Tibial artery (tissue), 4 donors: ENCODE measurements around the gene NUP210L.

Experiments used
- DNase-seq, 2 donors: peaks; one replicate each; pipeline ENCODE4 v3.0.0-alpha.2; 2019
- H3K27ac ChIP-seq, 2 donors: fragments of 200-600 bp; sonication (generic) in 1 of 2; 1 replicate in 1 of 2; 2 replicates in 1 of 2; pipeline ENCODE4 v1.5.1; 2018 to 2019; ENCODE audit warnings: mild to moderate bottlenecking in 1 of 2
- H3K27me3 ChIP-seq, 2 donors: fragments of 200-600 bp; sonication (generic) in 1 of 2; one replicate each; pipeline versions ENCODE4 v1.5.1 to v1.6.0; 2016 to 2019
- H3K36me3 ChIP-seq, 3 donors: fragments of 200-600 bp; sonication (generic) in 2 of 3; one replicate each; pipeline ENCODE4 v1.5.1; 2016 to 2019; ENCODE audit warnings: mild to moderate bottlenecking in 2 of 3
- H3K4me1 ChIP-seq, 4 donors: fragments of 200-600 bp; sonication (generic) in 2 of 4; 1 replicate in 3 of 4; 2 replicates in 1 of 4; pipeline ENCODE4 v1.5.1; 2016 to 2019
- H3K4me3 ChIP-seq, 2 donors: fragments of 200-600 bp; sonication (generic) in 1 of 2; 1 replicate in 1 of 2; 2 replicates in 1 of 2; pipeline ENCODE4 v1.5.1; 2018 to 2019; ENCODE audit warnings: mild to moderate bottlenecking in 2 of 2
- H3K9me3 ChIP-seq, 3 donors: fragments of 200-600 bp; sonication (generic) in 1 of 3; one replicate each; pipeline ENCODE4 v1.5.1; 2016 to 2019
- intact Hi-C: fragments of 100-400 bp; cut with DNase I; formaldehyde crosslinking; loops from one replicate; pipeline ENCODE4 v1.15.0; 2023; ENCODE audit warnings: low total_unique reads
- TF ChIP-seq, protein P1 (sequence below), 2 experiments: fragments of 200-600 bp in 1 of 2; fragments of 450-650 bp in 1 of 2; IDR thresholded peaks; one replicate each; pipeline ENCODE4 v1.5.1; 2017 to 2019; ENCODE audit warnings: antibody characterized with exemption in 2 of 2, mild to moderate bottlenecking in 1 of 2, moderate library complexity in 1 of 2

Gene NUP210L

GRCh38 chr1:154176337-154176736 is 21.5 kb upstream of the NUP210L start:
- intact Hi-C loops = no loop called here
- H3K4me3 ChIP-seq = no peak overlapping the region
- no peaks in the 10 kb centered on the region for H3K27me3 ChIP-seq
- TF ChIP-seq, protein P1, sequence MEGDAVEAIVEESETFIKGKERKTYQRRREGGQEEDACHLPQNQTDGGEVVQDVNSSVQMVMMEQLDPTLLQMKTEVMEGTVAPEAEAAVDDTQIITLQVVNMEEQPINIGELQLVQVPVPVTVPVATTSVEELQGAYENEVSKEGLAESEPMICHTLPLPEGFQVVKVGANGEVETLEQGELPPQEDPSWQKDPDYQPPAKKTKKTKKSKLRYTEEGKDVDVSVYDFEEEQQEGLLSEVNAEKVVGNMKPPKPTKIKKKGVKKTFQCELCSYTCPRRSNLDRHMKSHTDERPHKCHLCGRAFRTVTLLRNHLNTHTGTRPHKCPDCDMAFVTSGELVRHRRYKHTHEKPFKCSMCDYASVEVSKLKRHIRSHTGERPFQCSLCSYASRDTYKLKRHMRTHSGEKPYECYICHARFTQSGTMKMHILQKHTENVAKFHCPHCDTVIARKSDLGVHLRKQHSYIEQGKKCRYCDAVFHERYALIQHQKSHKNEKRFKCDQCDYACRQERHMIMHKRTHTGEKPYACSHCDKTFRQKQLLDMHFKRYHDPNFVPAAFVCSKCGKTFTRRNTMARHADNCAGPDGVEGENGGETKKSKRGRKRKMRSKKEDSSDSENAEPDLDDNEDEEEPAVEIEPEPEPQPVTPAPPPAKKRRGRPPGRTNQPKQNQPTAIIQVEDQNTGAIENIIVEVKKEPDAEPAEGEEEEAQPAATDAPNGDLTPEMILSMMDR (IDR thresholded peaks at IDR 0.05) = no peak
- peaks cover 25 to 47% (median 44%) of the 10 kb centered on the region in 3 donors for H3K36me3 ChIP-seq
- peaks cover 0 to 57% (median 42%) of the 10 kb centered on the region in 4 donors for H3K4me1 ChIP-seq
- DNase-seq = peak; percentile 17 to 34
- no peak overlapping the region for H3K27ac ChIP-seq
- H3K9me3 ChIP-seq = no peaks in the 10 kb centered on the region

DNA sequence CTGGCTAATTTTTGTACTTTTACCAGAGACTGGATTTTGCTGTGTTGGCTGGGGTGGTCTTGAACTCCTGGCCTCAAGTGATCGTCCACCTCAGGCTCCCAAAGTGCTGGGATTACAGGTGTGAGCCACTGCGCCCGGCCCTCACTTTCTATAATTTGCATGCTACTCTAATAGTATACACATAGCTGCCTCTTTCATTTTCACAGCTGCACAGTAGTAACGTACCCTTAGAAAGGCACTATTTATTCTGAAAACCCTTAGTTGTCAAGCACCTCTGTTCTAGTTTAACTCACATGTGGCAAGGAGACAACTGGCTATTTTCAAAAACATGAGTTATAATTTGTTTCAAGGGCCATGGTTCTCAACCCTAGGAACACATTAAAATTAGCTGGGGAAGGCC is 19.8 kb upstream of the NUP210L start:
- Histone ChIP-seq H3K4me1 (peaks cover 0 to 40% (median 27%) of the 10 kb centered on the region in 4 donors), H3K27me3 (no peaks in the 10 kb centered on the region), H3K27ac (no peak overlapping the region), H3K36me3 (peaks cover 42 to 64% (median 61%) of the 10 kb centered on the region in 3 donors), H3K9me3 (no peaks in the 10 kb centered on the region), H3K4me3 (no peak overlapping the region)
- no peak for DNase-seq
- intact Hi-C loops = no loop called here
- TF ChIP-seq, protein P1 (IDR thresholded peaks at IDR 0.05) = no peak

GRCh38 chr1:154171880-154172279 is 17.0 kb upstream of the NUP210L start:
- no peaks in the 10 kb centered on the region for H3K9me3 ChIP-seq
- H3K36me3 ChIP-seq = peaks cover 68 to 92% (median 88%) of the 10 kb centered on the region in 3 donors
- no peak overlapping the region for H3K4me3 ChIP-seq
- no peaks in the 10 kb centered on the region for H3K27me3 ChIP-seq
- no peak for DNase-seq
- H3K4me1 ChIP-seq = peaks cover 0 to 13% (median 5%) of the 10 kb centered on the region in 4 donors
- intact Hi-C loops = no loop called here
- TF ChIP-seq, protein P1 (IDR thresholded peaks at IDR 0.05) = no peak
- no peak overlapping the region for H3K27ac ChIP-seq

GRCh38 chr1:154171223-154171583 is 16.3 kb upstream of the NUP210L start:
- Histone ChIP-seq H3K4me3 (no peak overlapping the region), H3K27ac (no peak overlapping the region), H3K36me3 (peaks cover 74 to 98% (median 95%) of the 10 kb centered on the region in 3 donors), H3K4me1 (peaks cover 0 to 6% (median 2%) of the 10 kb centered on the region in 4 donors), H3K27me3 (no peaks in the 10 kb centered on the region), H3K9me3 (no peaks in the 10 kb centered on the region)
- DNase-seq = no peak
- TF ChIP-seq, protein P1 (IDR thresholded peaks at IDR 0.05) = no peak
- intact Hi-C loops = no loop called here

DNA sequence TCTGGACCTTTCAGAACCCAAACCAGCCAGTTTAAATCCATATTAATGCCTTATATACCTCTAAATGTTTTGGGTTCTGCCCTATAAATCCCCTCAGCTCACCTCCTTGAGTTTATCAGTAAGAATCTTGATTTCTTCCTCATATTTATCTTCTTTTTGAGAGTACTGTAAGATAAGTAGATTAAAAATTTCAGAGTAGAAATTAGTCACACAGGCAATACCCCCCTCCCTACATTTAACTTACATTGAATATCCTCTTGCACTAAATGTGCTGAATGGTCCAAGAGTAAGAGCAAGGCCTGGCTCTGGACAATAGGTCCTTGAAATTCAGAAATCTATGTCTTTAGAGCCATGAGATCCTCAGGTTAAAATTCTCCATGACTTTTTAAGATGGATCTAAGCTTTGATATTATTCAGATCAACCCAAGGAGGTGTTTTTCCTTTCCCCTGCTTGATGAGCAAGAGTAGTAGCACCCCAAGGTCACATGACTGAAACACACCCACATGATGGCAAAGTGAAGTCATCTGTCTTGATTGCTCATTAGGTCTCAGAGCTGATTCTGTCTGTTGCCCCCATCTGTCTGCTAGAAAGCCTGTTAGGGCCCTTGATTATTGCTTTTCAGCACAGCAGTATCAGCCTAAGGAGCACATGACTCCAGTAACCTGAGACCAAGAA is 15.8 kb upstream of the NUP210L start:
- H3K27ac ChIP-seq = no peak overlapping the region
- H3K36me3 ChIP-seq = peaks cover 80 to 99% (median 96%) of the 10 kb centered on the region in 3 donors
- intact Hi-C loops = no loop called here
- peaks cover 0 to 1% (median 0%) of the 10 kb centered on the region in 4 donors for H3K4me1 ChIP-seq
- H3K9me3 ChIP-seq = no peaks in the 10 kb centered on the region
- no peak for DNase-seq
- TF ChIP-seq, protein P1 (IDR thresholded peaks at IDR 0.05) = no peak
- no peaks in the 10 kb centered on the region for H3K27me3 ChIP-seq
- no peak overlapping the region for H3K4me3 ChIP-seq
